Measurements from ENCODE around the gene CAMK1D. TPM values are rescaled to one million over a fixed set of nuclear protein-coding genes. Genes with fewer than 3 reads are reported as not detected.

CAMK1D gene
- total and polyA plus RNA-seq, 2 of the 8 experiments (the other 6 are each of a cell fraction or from before 2014, with no cell fraction given), result 3.5 to 10.6 TPM

- Histone ChIP-seq H4K8ac (ENCODE audit: extremely low read depth, insufficient read depth, low read length) (no peak overlapping the region), H4K20me1 (replicated peaks in 1 of 2; ENCODE audit: control insufficient read depth in 1 of 2, insufficient read depth in 2 of 2, low read length in 2 of 2) (no peaks in the 10 kb centered on the region), H3K79me1 (ENCODE audit: low read depth, low read length) (no peaks in the 10 kb centered on the region), H3K79me2 (ENCODE audit: control insufficient read depth in 1 of 2, insufficient read depth in 2 of 2, low read length in 2 of 2) (no peaks in the 10 kb centered on the region), H3K56ac (replicated peaks; ENCODE audit: insufficient read length, low read depth, low read length) (no peak overlapping the region), H3K23ac (ENCODE audit: insufficient read length) (no peak overlapping the region), H3K14ac (ENCODE audit: insufficient read length) (no peak overlapping the region), H4K91ac (replicated peaks; ENCODE audit: insufficient read length, low read length) (no peak overlapping the region), H3K4me2 (ENCODE audit: insufficient read depth in 1 of 2, low read depth in 2 of 2, low read length in 2 of 2) (no peak overlapping the region), H2AK5ac (ENCODE audit: low read depth, low read length) (no peak overlapping the region), H3K27me3 (replicated peaks in 1 of 4; ENCODE audit: control insufficient read depth in 3 of 4, extremely low read depth in 1 of 4, insufficient read depth in 3 of 4, low read length in 3 of 4) (no peaks in the 10 kb centered on the region), H3K4me3 (ENCODE audit: extremely low read depth in 1 of 4, insufficient read depth in 2 of 4, low read depth in 3 of 4, low read length in 4 of 4) (no peak overlapping the region), H3K9me3 (ENCODE audit: insufficient read depth in 2 of 2, low read depth in 1 of 2, low read length in 1 of 2) (no peaks in the 10 kb centered on the region), H3K27ac (ENCODE audit: low read depth, low read length) (no peak overlapping the region), H2BK12ac (ENCODE audit: low read depth, low read length) (no peak overlapping the region), H3K36me3 (ENCODE audit: control insufficient read depth in 2 of 4, insufficient read depth in 4 of 4, low read length in 3 of 4) (no peaks in the 10 kb centered on the region), H2BK15ac (ENCODE audit: low read length) (no peak overlapping the region), H3K4me1 (replicated peaks in 1 of 4; ENCODE audit: control insufficient read depth in 3 of 4, insufficient read depth in 4 of 4, low read length in 3 of 4) (peaks cover 0 to 3% (median 0%) of the 10 kb centered on the region in 4 experiments; a peak in 2 of 7 replicates), H3K23me2 (ENCODE audit: low read depth, low read length) (no peaks in the 10 kb centered on the region), H2AFZ (ENCODE audit: low read length) (no peak overlapping the region), H2BK120ac (replicated peaks; ENCODE audit: low read depth, low read length) (no peak overlapping the region), H2BK20ac (ENCODE audit: low read length) (no peak overlapping the region), H4K5ac (ENCODE audit: insufficient read length, low read depth, low read length) (no peak overlapping the region), H3K18ac (ENCODE audit: extremely low read depth, low read length) (no peak overlapping the region), H3K4ac (replicated peaks; ENCODE audit: insufficient read length, low read depth, low read length) (no peak overlapping the region), H2BK5ac (ENCODE audit: low read depth, low read length) (no peak overlapping the region), H3K9ac (replicated peaks in 1 of 4; ENCODE audit: extremely low read depth in 1 of 4, low read depth in 3 of 4, low read length in 3 of 4) (no peak overlapping the region)
- 84% methylated on average over 10 of the region's 10 CpGs; no CpG with 5 or more reads in 1 of the 2 experiments for WGBS, 2 experiments (ENCODE audit: extremely low coverage in 1 of 2, insufficient coverage in 1 of 2, insufficient read length in 1 of 2, insufficient replicate concordance in 2 of 2, low coverage in 1 of 2, low lambda C conversion rate in 2 of 2, missing lambda C conversion rate in 1 of 2)
- FAIRE-seq (no peak), DNase-seq (ENCODE audit: low read depth in 1 of 2, low spot score in 2 of 2) (peak in 1 of 2 experiments; percentile 42)
- POLR2A ChIA-PET (ENCODE audit: partially characterized antibody), result no interaction called here
- CTCF ChIA-PET (ENCODE audit: partially characterized antibody), result no interaction called here
- TF ChIP-seq EP300 (IDR thresholded peaks at IDR 0.05; ENCODE audit: borderline replicate concordance in 1 of 2, low read depth in 2 of 2, low read length in 2 of 2) (no peak), EGR1 (IDR thresholded peaks at IDR 0.05; ENCODE audit: borderline replicate concordance, low read depth, low read length) (no peak), CEBPB (IDR thresholded peaks at IDR 0.05; ENCODE audit: low read depth, low read length) (no peak), USF2 (IDR thresholded peaks at IDR 0.05; ENCODE audit: low read length) (no peak), CBX8 (IDR thresholded peaks at IDR 0.05; ENCODE audit: borderline replicate concordance, low read depth, low read length) (no peak), RAD21 (IDR thresholded peaks at IDR 0.05 in 1 of 2, conservative IDR thresholded peaks at IDR 0.05 in 1 of 2; ENCODE audit: low read depth in 2 of 2, low read length in 2 of 2) (no peak), GABPA (IDR thresholded peaks at IDR 0.05; ENCODE audit: borderline replicate concordance, insufficient read depth, low read length) (no peak), KDM1A (IDR thresholded peaks at IDR 0.05; ENCODE audit: borderline replicate concordance, low read length) (no peak), RNF2 (IDR thresholded peaks at IDR 0.05; ENCODE audit: borderline replicate concordance, low read depth, low read length, missing control alignments, poor library complexity, severe bottlenecking) (no peak), SIRT6 (IDR thresholded peaks at IDR 0.05; ENCODE audit: low read length) (no peak), TAF1 (IDR thresholded peaks at IDR 0.05; ENCODE audit: low read depth, low read length) (no peak)
- TF ChIP-seq, protein P1, sequence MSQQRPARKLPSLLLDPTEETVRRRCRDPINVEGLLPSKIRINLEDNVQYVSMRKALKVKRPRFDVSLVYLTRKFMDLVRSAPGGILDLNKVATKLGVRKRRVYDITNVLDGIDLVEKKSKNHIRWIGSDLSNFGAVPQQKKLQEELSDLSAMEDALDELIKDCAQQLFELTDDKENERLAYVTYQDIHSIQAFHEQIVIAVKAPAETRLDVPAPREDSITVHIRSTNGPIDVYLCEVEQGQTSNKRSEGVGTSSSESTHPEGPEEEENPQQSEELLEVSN (IDR thresholded peaks at IDR 0.05), result no peak
Observed at GRCh38 chr10:12503311-12503710, 154.0 kb downstream of the CAMK1D start.

Measured in H1 (cell line).